Uterus (tissue), 4 donors: ENCODE data around the gene ATXN2L. TPM values are rescaled to one million over a fixed set of nuclear protein-coding genes. Genes with fewer than 3 reads are reported as not detected.

Experiments
- DNase-seq, 2 donors: peaks; one replicate each; pipeline ENCODE4 v3.0.0-alpha.2; 2019 to 2020
- H3K27ac ChIP-seq, 2 donors: fragments of 200-600 bp; sonication (generic); 1 replicate in 1 of 2; 2 replicates in 1 of 2; pipeline ENCODE4 v1.5.1; 2016 to 2018
- H3K27me3 ChIP-seq, 2 donors: fragments of 200-600 bp; sonication (generic); one replicate each; pipeline ENCODE4 v1.5.1; 2018 to 2019; ENCODE audit warnings: control low read depth in 1 of 2
- H3K36me3 ChIP-seq, 2 donors: fragments of 200-600 bp; sonication (generic); one replicate each; pipeline ENCODE4 v1.5.1; 2019; ENCODE audit warnings: control low read depth in 1 of 2
- H3K4me1 ChIP-seq, 2 donors: fragments of 200-600 bp; sonication (generic); one replicate each; pipeline ENCODE4 v1.5.1; 2018 to 2019; ENCODE audit warnings: control low read depth in 1 of 2
- H3K4me3 ChIP-seq, 2 donors: fragments of 200-600 bp; sonication (generic); 1 replicate in 1 of 2; 2 replicates in 1 of 2; pipeline ENCODE4 v1.5.1; 2018 to 2019; ENCODE audit warnings: mild to moderate bottlenecking in 1 of 2
- H3K9me3 ChIP-seq, 2 donors: fragments of 200-600 bp; sonication (generic); one replicate each; pipeline ENCODE4 v1.5.1; 2019; ENCODE audit warnings: control low read depth in 1 of 2
- POLR2A ChIP-seq, 2 donors: fragments of 450-650 bp; IDR thresholded peaks; one replicate each; pipeline ENCODE4 v1.6.1; 2016; ENCODE audit warnings: antibody characterized with exemption in 2 of 2, mild to moderate bottlenecking in 1 of 2, moderate library complexity in 1 of 2
- intact Hi-C: fragments of 100-400 bp; cut with DNase I; formaldehyde crosslinking; loops from one replicate; pipeline ENCODE4 v1.15.1; 2023; ENCODE audit warnings: low total_unique reads
- total RNA-seq, 4 donors: library from RNA; depleted of rRNA in 3 of 4; stranded (reverse); fragments of >200 nt in 3 of 4; gene quantifications; one replicate each; pipeline versions ENCODE4 v1.1.0 to v1.2.4, GENCODE V29; 2014 to 2023
- TF ChIP-seq, protein P1 (sequence below), 4 experiments: fragments of 200-600 bp in 2 of 4; fragments of 450-650 bp in 2 of 4; sonication (generic) in 2 of 4; IDR thresholded peaks; one replicate each; pipeline ENCODE4 v1.5.1; 2016 to 2019; ENCODE audit warnings: antibody characterized with exemption in 4 of 4, mild to moderate bottlenecking in 2 of 4, moderate library complexity in 1 of 4
- donor health status: DM: yes; HTN: yes; CAD: no.

Gene ATXN2L
- total RNA-seq, 4 donors from 2014 or later = 7.2 to 130 (median 35.0) TPM

DNA sequence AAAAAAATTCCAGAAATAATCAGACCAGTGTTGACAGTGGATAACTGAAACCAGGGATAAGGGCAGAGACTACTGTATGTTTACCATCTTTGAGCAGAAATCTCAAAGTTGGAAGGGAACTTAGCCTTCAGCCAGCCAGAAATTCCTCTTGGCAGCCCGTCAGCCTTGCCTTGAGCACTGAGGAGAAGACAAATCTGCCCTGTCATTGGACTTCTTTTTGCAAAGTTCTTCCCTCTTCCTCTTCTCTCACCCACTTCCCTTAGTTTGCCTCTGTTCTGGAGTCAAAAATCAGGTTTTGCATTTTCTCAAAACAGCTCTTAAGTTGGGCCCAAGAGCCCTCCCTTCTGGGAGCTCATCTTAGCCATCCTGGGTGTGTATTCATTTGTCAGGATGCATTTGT lies 17.1 kb downstream of the ATXN2L start:
- Histone ChIP-seq H3K27ac (no peak overlapping the region), H3K9me3 (no peaks in the 10 kb centered on the region), H3K27me3 (no peaks in the 10 kb centered on the region), H3K4me1 (peaks cover 0 to under 1% of the 10 kb centered on the region in 2 donors), H3K4me3 (no peak overlapping the region), H3K36me3 (no peaks in the 10 kb centered on the region)
- intact Hi-C loops = no loop called here
- TF ChIP-seq, protein P1, sequence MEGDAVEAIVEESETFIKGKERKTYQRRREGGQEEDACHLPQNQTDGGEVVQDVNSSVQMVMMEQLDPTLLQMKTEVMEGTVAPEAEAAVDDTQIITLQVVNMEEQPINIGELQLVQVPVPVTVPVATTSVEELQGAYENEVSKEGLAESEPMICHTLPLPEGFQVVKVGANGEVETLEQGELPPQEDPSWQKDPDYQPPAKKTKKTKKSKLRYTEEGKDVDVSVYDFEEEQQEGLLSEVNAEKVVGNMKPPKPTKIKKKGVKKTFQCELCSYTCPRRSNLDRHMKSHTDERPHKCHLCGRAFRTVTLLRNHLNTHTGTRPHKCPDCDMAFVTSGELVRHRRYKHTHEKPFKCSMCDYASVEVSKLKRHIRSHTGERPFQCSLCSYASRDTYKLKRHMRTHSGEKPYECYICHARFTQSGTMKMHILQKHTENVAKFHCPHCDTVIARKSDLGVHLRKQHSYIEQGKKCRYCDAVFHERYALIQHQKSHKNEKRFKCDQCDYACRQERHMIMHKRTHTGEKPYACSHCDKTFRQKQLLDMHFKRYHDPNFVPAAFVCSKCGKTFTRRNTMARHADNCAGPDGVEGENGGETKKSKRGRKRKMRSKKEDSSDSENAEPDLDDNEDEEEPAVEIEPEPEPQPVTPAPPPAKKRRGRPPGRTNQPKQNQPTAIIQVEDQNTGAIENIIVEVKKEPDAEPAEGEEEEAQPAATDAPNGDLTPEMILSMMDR (IDR thresholded peaks at IDR 0.05) = no peak
- no peak for TF ChIP-seq POLR2A (IDR thresholded peaks at IDR 0.05)
- no peak for DNase-seq

DNA sequence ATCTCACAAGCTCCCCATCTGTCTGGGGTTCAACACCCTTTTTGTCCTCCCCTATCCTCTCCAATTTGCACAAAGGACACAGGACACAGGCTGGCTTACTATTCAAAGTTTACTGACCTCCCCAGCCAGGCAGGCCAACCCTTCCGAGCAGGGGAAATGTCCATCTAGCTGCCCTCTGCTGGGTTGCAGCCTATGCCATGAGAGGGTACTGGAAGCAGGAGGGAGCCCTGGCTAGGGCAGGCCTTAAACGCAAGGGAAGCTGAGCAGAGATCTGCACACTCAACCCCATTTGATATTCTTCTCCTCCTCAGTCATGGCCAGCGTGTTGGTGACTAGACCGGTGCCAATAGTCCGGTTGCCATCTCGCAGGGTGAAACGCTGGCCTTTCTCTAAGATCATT lies 19.9 kb downstream of the ATXN2L start:
- no peak for TF ChIP-seq POLR2A (IDR thresholded peaks at IDR 0.05)
- TF ChIP-seq, protein P1 (IDR thresholded peaks at IDR 0.05) = no peak
- H3K36me3 ChIP-seq = no peaks in the 10 kb centered on the region
- intact Hi-C loops = no loop called here
- H3K27ac ChIP-seq = no peak overlapping the region
- peaks cover 3 to 7% of the 10 kb centered on the region in 2 donors for H3K4me1 ChIP-seq
- H3K9me3 ChIP-seq = no peaks in the 10 kb centered on the region
- H3K4me3 ChIP-seq = no peak overlapping the region
- no peaks in the 10 kb centered on the region for H3K27me3 ChIP-seq
- no peak for DNase-seq

DNA sequence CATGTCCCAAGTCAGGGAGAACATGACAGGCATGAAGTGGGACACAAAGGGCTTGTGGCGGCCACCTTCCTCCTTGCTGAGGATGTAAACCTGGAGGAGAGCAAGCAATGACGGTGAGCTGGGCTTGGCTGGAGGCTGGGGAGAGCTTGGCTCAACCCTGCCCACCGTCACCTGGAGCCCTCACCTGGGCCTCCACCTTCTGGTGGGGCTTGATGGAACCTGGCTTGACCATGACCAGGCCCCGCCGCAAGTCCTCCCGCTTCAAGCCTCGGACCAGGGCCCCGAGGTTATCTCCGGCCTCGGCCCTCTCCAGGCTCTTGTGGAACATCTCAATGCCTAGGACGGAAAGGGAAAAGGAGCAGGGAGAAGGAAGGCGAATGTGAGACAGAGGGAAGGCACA lies 21.0 kb downstream of the ATXN2L start:
- H3K4me1 ChIP-seq = peaks cover 3 to 7% of the 10 kb centered on the region in 2 donors
- no peaks in the 10 kb centered on the region for H3K9me3 ChIP-seq
- H3K36me3 ChIP-seq = no peaks in the 10 kb centered on the region
- no peaks in the 10 kb centered on the region for H3K27me3 ChIP-seq
- intact Hi-C loops = no loop called here
- H3K4me3 ChIP-seq = no peak overlapping the region
- no peak for DNase-seq
- H3K27ac ChIP-seq = no peak overlapping the region
- TF ChIP-seq, protein P1 (IDR thresholded peaks at IDR 0.05) = no peak
- no peak for TF ChIP-seq POLR2A (IDR thresholded peaks at IDR 0.05)

DNA sequence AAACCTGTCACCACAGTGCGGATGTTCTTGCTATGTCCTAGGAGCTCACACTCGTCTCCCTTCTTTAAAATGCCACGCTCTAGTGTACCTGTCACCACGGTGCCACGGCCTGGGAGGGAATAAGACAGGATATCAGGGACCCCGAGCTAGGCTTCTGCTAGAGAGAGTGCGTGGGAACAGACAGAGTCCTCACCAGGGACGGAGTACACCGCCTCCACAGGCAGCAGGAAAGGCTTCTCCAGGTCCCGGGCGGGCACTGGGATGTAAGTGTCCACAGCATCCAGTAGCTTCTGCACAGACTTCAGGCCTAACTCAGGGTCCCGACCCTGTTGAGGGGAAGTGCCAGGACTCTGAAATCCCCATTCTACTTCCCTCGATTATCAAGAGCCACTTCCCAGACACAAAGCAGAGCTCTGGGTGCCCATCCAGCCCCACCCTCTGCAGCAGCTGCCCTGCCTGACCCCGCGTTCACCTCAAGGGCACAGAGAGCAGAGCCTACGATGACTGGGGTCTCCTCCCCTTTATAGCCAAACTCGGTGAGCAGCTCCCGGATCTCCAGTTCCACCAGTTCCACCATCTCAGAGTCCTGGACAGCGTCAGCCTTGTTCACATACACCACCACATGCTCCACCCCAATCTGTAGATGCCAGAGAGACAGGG lies 21.6 kb downstream of the ATXN2L start:
- Histone ChIP-seq H3K27me3 (no peaks in the 10 kb centered on the region), H3K36me3 (no peaks in the 10 kb centered on the region), H3K4me3 (no peak overlapping the region), H3K27ac (no peak overlapping the region), H3K9me3 (no peaks in the 10 kb centered on the region), H3K4me1 (peaks cover 3 to 7% of the 10 kb centered on the region in 2 donors)
- no peak for DNase-seq
- TF ChIP-seq, protein P1 (IDR thresholded peaks at IDR 0.05) = no peak
- no peak for TF ChIP-seq POLR2A (IDR thresholded peaks at IDR 0.05)
- intact Hi-C loops = no loop called here

DNA sequence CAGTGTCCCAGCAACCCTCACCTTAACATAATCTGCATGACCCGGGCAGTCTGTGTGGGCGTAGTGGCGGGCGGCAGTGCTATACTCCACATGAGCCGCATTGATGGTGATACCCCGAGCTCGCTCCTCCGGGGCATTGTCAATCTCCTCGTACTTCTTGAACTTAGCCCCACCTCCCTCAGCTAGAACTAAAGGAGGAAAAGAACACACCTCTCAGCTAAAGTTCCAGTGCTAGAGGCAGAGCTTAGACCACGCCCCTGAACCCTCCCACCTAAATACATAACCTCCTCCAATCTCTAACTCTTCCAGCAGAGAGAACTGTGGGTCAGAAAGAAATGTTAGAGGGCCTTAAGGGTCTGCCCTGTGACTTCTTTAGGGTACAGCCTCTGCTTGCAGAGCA lies 22.5 kb downstream of the ATXN2L start:
- DNase-seq = no peak
- TF ChIP-seq POLR2A (IDR thresholded peaks at IDR 0.05) = no peak
- TF ChIP-seq, protein P1 (IDR thresholded peaks at IDR 0.05) = no peak
- Histone ChIP-seq H3K9me3 (no peaks in the 10 kb centered on the region), H3K27me3 (no peaks in the 10 kb centered on the region), H3K4me3 (peak overlapping the region; percentile 90), H3K27ac (peak overlapping the region in 1 of 2 donors; percentile 94), H3K4me1 (peaks cover 3 to 7% of the 10 kb centered on the region in 2 donors), H3K36me3 (no peaks in the 10 kb centered on the region)
- intact Hi-C loops = no loop called here
